K562 (cell line): ENCODE measurements around the gene KHSRP. TPM values are rescaled to one million over a fixed set of nuclear protein-coding genes. Genes with fewer than 3 reads are reported as not detected.

Source experiments
- CEBPZ ChIP-seq: fragments of 150-350 bp; IDR thresholded peaks from 2 replicates; pipeline ENCODE4 v1.6.1; 2014; ENCODE audit warnings: low read depth, mild to moderate bottlenecking, low read length, borderline replicate concordance
- GABPB1 ChIP-seq: sonication (generic); formaldehyde crosslinking; IDR thresholded peaks from 2 replicates; pipeline ENCODE4 v1.8.0; 2022; ENCODE audit warnings: mild to moderate bottlenecking, missing genetic modification reagents
- HNRNPL ChIP-seq: fragments of 200-400 bp; formaldehyde crosslinking; IDR thresholded peaks from 2 replicates; pipeline ENCODE4 v1.6.1; 2017; ENCODE audit warnings: low read depth, mild to moderate bottlenecking, low read length
- ID3 ChIP-seq, 2 experiments: fragments of 250-450 bp in 1 of 2; fragments of 450-650 bp in 1 of 2; sonication (Bioruptor Pico) in 1 of 2; IDR thresholded peaks; 2 replicates each; pipeline versions ENCODE4 v1.6.1 to v1.8.0; 2016 to 2021; ENCODE audit warnings: mild to moderate bottlenecking in 2 of 2, moderate library complexity in 2 of 2, missing compliant biosample characterization in 1 of 2, missing genetic modification characterization in 1 of 2
- IRF9 ChIP-seq: fragments of 450-650 bp; IDR thresholded peaks from 2 replicates; pipeline ENCODE4 v1.6.1; 2016; ENCODE audit warnings: missing biosample characterization, missing genetic modification characterization
- KDM2B ChIP-seq: fragments of 250-450 bp; sonication (Bioruptor Pico); IDR thresholded peaks from 2 replicates; pipeline ENCODE4 v1.8.0; 2021; ENCODE audit warnings: mild to moderate bottlenecking, moderate library complexity
- KDM4B ChIP-seq, 2 experiments: fragments of 450-650 bp in 1 of 2; sonication (generic) in 1 of 2; IDR thresholded peaks; 2 replicates each; pipeline ENCODE4 v1.6.1; 2016 to 2017; ENCODE audit warnings: borderline replicate concordance in 2 of 2, antibody characterized with exemption in 1 of 2, low read depth in 1 of 2, mild to moderate bottlenecking in 1 of 2
- KDM5B ChIP-seq: fragments of 200-600 bp; sonication (generic); IDR thresholded peaks from 2 replicates; pipeline ENCODE4 v1.6.1; 2012; ENCODE audit warnings: low read depth, mild to moderate bottlenecking, moderate library complexity, low read length, control low read depth, inconsistent platforms; ENCODE audit not compliant: insufficient replicate concordance
- NCOA1 ChIP-seq: fragments of 450-650 bp; IDR thresholded peaks from 2 replicates; pipeline ENCODE4 v1.6.1; 2016; ENCODE audit warnings: low read depth
- NKRF ChIP-seq: fragments of 450-650 bp; IDR thresholded peaks from 2 replicates; pipeline ENCODE4 v1.6.1; 2016; ENCODE audit warnings: borderline replicate concordance
- RBM34 ChIP-seq: fragments of 200-400 bp; formaldehyde crosslinking; IDR thresholded peaks from 2 replicates; pipeline ENCODE4 v1.6.1; 2018; ENCODE audit warnings: low read length, borderline replicate concordance; ENCODE audit not compliant: insufficient read depth
- TGIF2 ChIP-seq: sonication (generic); formaldehyde crosslinking; IDR thresholded peaks from 2 replicates; pipeline ENCODE4 v1.8.1; 2022; ENCODE audit warnings: mild to moderate bottlenecking, missing genetic modification reagents, moderate library complexity
- ZBTB9 ChIP-seq: fragments of 450-650 bp; formaldehyde crosslinking; IDR thresholded peaks from 2 replicates; pipeline ENCODE4 v1.4.0; 2020; ENCODE audit warnings: mild to moderate bottlenecking, moderate library complexity
- ZNF431 ChIP-seq: sonication (generic); formaldehyde crosslinking; IDR thresholded peaks from 2 replicates; pipeline ENCODE4 v1.8.0; 2022; ENCODE audit warnings: mild to moderate bottlenecking, missing genetic modification reagents
- ZNF512 ChIP-seq: IDR thresholded peaks from 2 replicates; pipeline ENCODE4 v1.6.1; 2016; ENCODE audit warnings: missing genetic modification characterization, missing compliant biosample characterization
- polyA plus RNA-seq, 8 experiments: library from polyadenylated mRNA; depleted of rRNA in 4 of 8; stranded (reverse) in 5 of 8; unstranded in 3 of 8; fragments of >200 nt; fragmentation: Nextera tagmentation in 2 of 8; fragmentation: Illumina TruSeq in 1 of 8; extraction: Ambion mirVana in 2 of 8; extraction: Trizol in 1 of 8; gene quantifications; 2 replicates each; pipeline versions ENCODE4 v1.2.1 to v1.2.3, GENCODE V29; 2011 to 2014; ENCODE audit warnings: inconsistent platforms in 1 of 8, missing spikeins in 1 of 8
- total RNA-seq, 7 experiments: library from RNA; depleted of rRNA in 6 of 7; stranded (reverse); fragments of >200 nt in 6 of 7; fragmentation: Illumina TruSeq in 2 of 7; extraction: Trizol in 2 of 7; gene quantifications; 2 replicates each; pipeline versions ENCODE4 v1.2.1 to v1.2.3, GENCODE V29; 2011 to 2021; ENCODE audit warnings: low replicate concordance in 1 of 7

Gene KHSRP
- total and polyA plus RNA-seq, 9 of the 15 experiments (the other 6 are each of a cell fraction or from before 2014, with no cell fraction given): 4.2 to 564 (median 139) TPM

GRCh38 chr19:6424939-6425731 is 524 bp upstream of the KHSRP start (continued):
- TF ChIP-seq CEBPZ (peak; percentile 96), ZNF431 (CRISPR knock-in tag) (peak; percentile 92), KDM5B (peak; percentile 57), NKRF (no peak), KDM2B (CRISPR knock-in tag) (no peak), RBM34 (no peak), HNRNPL (no peak), ID3 (CRISPR knock-in tag; IDR thresholded peaks at IDR 0.05) (no peak), ID3 (tag; IDR thresholded peaks at IDR 0.05) (peak; percentile 97), NCOA1 (no peak), IRF9 (tag) (peak; percentile 70; the same call in 1 of the 2 replicates), KDM4B (IDR thresholded peaks at IDR 0.05; ENCODE audit: borderline replicate concordance in 2 of 2, low read depth in 1 of 2) (peak in 1 of 2 experiments; percentile 70; a peak in 1 of 4 replicates), ZNF512 (tag) (no peak), TGIF2 (CRISPR knock-in tag) (peak; percentile 87; the same call in 1 of the 2 replicates), ZBTB9 (CRISPR knock-in tag) (peak; percentile 90; the same call in 1 of the 2 replicates), GABPB1 (CRISPR knock-in tag) (peak; percentile 82)
